Upper lobe of left lung (tissue), 4 donors: ENCODE results near the gene DNAH10.

Experiments used
- POLR2AphosphoS5 ChIP-seq, 2 donors: sonication (generic); formaldehyde crosslinking; IDR thresholded peaks; one replicate each; pipeline ENCODE4 v1.5.1; 2017; ENCODE audit warnings: antibody characterized with exemption in 2 of 2
- TF ChIP-seq, protein P1 (sequence below), 6 experiments: fragments of 450-650 bp in 4 of 6; fragments of 200-600 bp in 2 of 6; sonication (generic) in 2 of 6; IDR thresholded peaks; one replicate each; pipeline ENCODE4 v1.5.1; 2016 to 2019; ENCODE audit warnings: antibody characterized with exemption in 6 of 6

DNA sequence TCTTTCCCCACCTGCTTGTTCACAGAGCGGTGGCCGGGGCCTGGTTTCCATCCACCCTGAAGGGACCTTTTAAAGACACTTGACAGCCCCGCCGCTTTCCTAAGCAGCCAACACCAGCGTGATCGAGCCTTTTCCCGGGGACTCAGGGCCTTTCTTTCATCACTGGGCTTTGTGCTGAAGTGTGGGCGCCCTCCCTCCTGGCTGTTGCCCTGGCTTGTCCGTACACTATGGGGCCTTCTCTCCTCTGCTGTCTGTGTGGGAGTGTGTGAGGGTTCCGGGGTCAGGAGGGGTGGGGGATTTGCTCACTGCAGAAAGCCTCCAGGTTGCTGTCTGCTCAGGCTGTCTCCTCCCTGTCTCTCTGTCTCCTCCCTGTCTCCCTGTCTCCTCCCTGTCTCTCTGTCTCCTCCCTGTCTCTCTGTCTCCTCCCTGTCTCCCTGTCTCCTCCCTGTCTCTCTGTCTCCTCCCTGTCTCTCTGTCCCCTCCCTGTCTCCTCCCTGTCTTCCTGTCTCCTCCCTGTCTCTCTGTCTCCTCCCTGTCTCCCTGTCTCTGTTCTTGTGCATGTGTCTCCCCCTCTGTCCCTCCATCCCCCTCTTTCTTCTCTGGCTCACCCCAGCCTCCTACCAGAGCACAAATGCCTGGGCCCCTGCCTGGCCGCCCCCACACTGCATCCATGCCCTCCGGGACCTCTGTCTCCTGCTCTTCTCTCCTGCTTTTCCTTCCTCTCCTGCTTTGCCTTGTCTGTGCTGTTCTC lies 145.8 kb downstream of the DNAH10 start:
- TF ChIP-seq, protein P1, sequence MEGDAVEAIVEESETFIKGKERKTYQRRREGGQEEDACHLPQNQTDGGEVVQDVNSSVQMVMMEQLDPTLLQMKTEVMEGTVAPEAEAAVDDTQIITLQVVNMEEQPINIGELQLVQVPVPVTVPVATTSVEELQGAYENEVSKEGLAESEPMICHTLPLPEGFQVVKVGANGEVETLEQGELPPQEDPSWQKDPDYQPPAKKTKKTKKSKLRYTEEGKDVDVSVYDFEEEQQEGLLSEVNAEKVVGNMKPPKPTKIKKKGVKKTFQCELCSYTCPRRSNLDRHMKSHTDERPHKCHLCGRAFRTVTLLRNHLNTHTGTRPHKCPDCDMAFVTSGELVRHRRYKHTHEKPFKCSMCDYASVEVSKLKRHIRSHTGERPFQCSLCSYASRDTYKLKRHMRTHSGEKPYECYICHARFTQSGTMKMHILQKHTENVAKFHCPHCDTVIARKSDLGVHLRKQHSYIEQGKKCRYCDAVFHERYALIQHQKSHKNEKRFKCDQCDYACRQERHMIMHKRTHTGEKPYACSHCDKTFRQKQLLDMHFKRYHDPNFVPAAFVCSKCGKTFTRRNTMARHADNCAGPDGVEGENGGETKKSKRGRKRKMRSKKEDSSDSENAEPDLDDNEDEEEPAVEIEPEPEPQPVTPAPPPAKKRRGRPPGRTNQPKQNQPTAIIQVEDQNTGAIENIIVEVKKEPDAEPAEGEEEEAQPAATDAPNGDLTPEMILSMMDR (IDR thresholded peaks at IDR 0.05) = no peak
- no peak for TF ChIP-seq POLR2AphosphoS5 (IDR thresholded peaks at IDR 0.05)
